ENCODE results near the gene NELFB. TPM values are rescaled to one million over a fixed set of nuclear protein-coding genes. Genes with fewer than 3 reads are reported as not detected.

NELFB gene
- total RNA-seq, 2 donors from 2014 or later: 73.3 to 86.6 TPM

GRCh38 chr9:137267933-137268355, 12.8 kb downstream of the NELFB start:
- Mint-ChIP-seq H3K27ac (no peak overlapping the region), H3K36me3 (ENCODE audit: low read depth) (peaks cover 32% of the 10 kb centered on the region), H3K4me1 (no peaks in the 10 kb centered on the region), H3K4me3 (no peak overlapping the region), H3K27me3 (ENCODE audit: insufficient read depth) (no peaks in the 10 kb centered on the region), H3K9me3 (no peaks in the 10 kb centered on the region)
- H3K36me3 ChIP-seq (ENCODE audit: control insufficient read depth, insufficient read depth, low read length): peaks cover 49% of the 10 kb centered on the region
- no peaks in the 10 kb centered on the region for H3K9me3 ChIP-seq (ENCODE audit: control insufficient read depth, low read length)
- no peak overlapping the region for H3K27ac ChIP-seq (ENCODE audit: low read depth, low read length)
- H3K9ac ChIP-seq (ENCODE audit: extremely low read depth, low read length, poor library complexity, severe bottlenecking): no peak overlapping the region
- H3K4me3 ChIP-seq (ENCODE audit: low read length): no peak overlapping the region
- no peaks in the 10 kb centered on the region for H3K4me1 ChIP-seq (ENCODE audit: control insufficient read depth, insufficient read depth, low read length)
- no peaks in the 10 kb centered on the region for H3K27me3 ChIP-seq (ENCODE audit: control insufficient read depth, insufficient read depth, low read length, poor library complexity, severe bottlenecking)
- TF ChIP-seq CTCF (conservative IDR thresholded peaks at IDR 0.05): no peak
- WGBS, 2 experiments (ENCODE audit: insufficient coverage in 1 of 2, insufficient read length in 1 of 2): 94 to 99% methylated on average over 5 to 6 of the region's 6 CpGs
- DNase-seq: no peak

GRCh38 chr9:137268538-137269201, 13.5 kb downstream of the NELFB start:
- H3K4me1 Mint-ChIP-seq: no peaks in the 10 kb centered on the region
- Histone ChIP-seq H3K9me3 (ENCODE audit: control insufficient read depth, low read length) (no peaks in the 10 kb centered on the region), H3K9ac (ENCODE audit: extremely low read depth, low read length, poor library complexity, severe bottlenecking) (no peak overlapping the region), H3K4me3 (ENCODE audit: low read length) (no peak overlapping the region), H3K27me3 (ENCODE audit: control insufficient read depth, insufficient read depth, low read length, poor library complexity, severe bottlenecking) (no peaks in the 10 kb centered on the region), H3K4me1 (ENCODE audit: control insufficient read depth, insufficient read depth, low read length) (no peaks in the 10 kb centered on the region), H3K27ac (ENCODE audit: low read depth, low read length) (no peak overlapping the region), H3K36me3 (ENCODE audit: control insufficient read depth, insufficient read depth, low read length) (peaks cover 53% of the 10 kb centered on the region)
- 90 to 91% methylated on average over 17 to 19 of the region's 19 CpGs for WGBS, 2 experiments (ENCODE audit: insufficient coverage in 1 of 2, insufficient read length in 1 of 2)
- H3K36me3 Mint-ChIP-seq (ENCODE audit: low read depth): peaks cover 36% of the 10 kb centered on the region
- H3K27me3 Mint-ChIP-seq (ENCODE audit: insufficient read depth): no peaks in the 10 kb centered on the region
- no peak for TF ChIP-seq CTCF (conservative IDR thresholded peaks at IDR 0.05)
- H3K4me3 Mint-ChIP-seq: no peak overlapping the region
- no peak overlapping the region for H3K27ac Mint-ChIP-seq
- DNase-seq: no peak
- no peaks in the 10 kb centered on the region for H3K9me3 Mint-ChIP-seq

GRCh38 chr9:137269231-137269772, 14.2 kb downstream of the NELFB start:
- peaks cover 50% of the 10 kb centered on the region for H3K36me3 ChIP-seq (ENCODE audit: control insufficient read depth, insufficient read depth, low read length)
- DNase-seq: no peak
- H3K27me3 ChIP-seq (ENCODE audit: control insufficient read depth, insufficient read depth, low read length, poor library complexity, severe bottlenecking): no peaks in the 10 kb centered on the region
- Mint-ChIP-seq H3K4me3 (no peak overlapping the region), H3K27me3 (ENCODE audit: insufficient read depth) (no peaks in the 10 kb centered on the region), H3K36me3 (ENCODE audit: low read depth) (peaks cover 38% of the 10 kb centered on the region), H3K27ac (no peak overlapping the region), H3K4me1 (peaks cover under 1% of the 10 kb centered on the region), H3K9me3 (no peaks in the 10 kb centered on the region)
- H3K9ac ChIP-seq (ENCODE audit: extremely low read depth, low read length, poor library complexity, severe bottlenecking): no peak overlapping the region
- no peaks in the 10 kb centered on the region for H3K4me1 ChIP-seq (ENCODE audit: control insufficient read depth, insufficient read depth, low read length)
- H3K27ac ChIP-seq (ENCODE audit: low read depth, low read length): no peak overlapping the region
- WGBS, 2 experiments (ENCODE audit: insufficient coverage in 1 of 2, insufficient read length in 1 of 2): 95 to 96% methylated on average over 15 to 17 of the region's 17 CpGs
- no peak for TF ChIP-seq CTCF (conservative IDR thresholded peaks at IDR 0.05)
- H3K4me3 ChIP-seq (ENCODE audit: low read length): no peak overlapping the region
- no peaks in the 10 kb centered on the region for H3K9me3 ChIP-seq (ENCODE audit: control insufficient read depth, low read length)

All from endodermal cell (in vitro differentiated cells).